SK-N-SH treated with all-trans-retinoic acid at 6 μM for 48 hours (cell line): ENCODE data around the gene SERHL2.

Experiments used
- ATAC-seq: fragments of 200-7000 bp; cut with Tn5 transposase; 3 replicates; pipeline ENCODE4 v1.9.1; 2020; ENCODE audit warnings: mild to moderate bottlenecking, moderate library complexity
- ARNTL ChIP-seq: fragments of 450-650 bp; formaldehyde crosslinking; IDR thresholded peaks from 2 replicates; pipeline ENCODE4 v1.5.0; 2020; ENCODE audit warnings: low read depth, mild to moderate bottlenecking, moderate library complexity, borderline replicate concordance
- BACH2 ChIP-seq: fragments of 250-450 bp; sonication (Bioruptor Pico); IDR thresholded peaks from 2 replicates; pipeline ENCODE4 v1.9.0; 2021; ENCODE audit warnings: mild to moderate bottlenecking, borderline replicate concordance
- CREB5 ChIP-seq: fragments of 250-450 bp; sonication (Bioruptor Pico); IDR thresholded peaks from 2 replicates; pipeline ENCODE4 v1.5.1; 2020; ENCODE audit warnings: low read depth, mild to moderate bottlenecking, moderate library complexity
- CSDC2 ChIP-seq: fragments of 250-450 bp; sonication (Bioruptor Pico); IDR thresholded peaks from 2 replicates; pipeline ENCODE4 v1.5.0; 2020; ENCODE audit warnings: mild to moderate bottlenecking, moderate library complexity
- CSRNP3 ChIP-seq: fragments of 250-450 bp; sonication (Bioruptor Pico); IDR thresholded peaks from 2 replicates; pipeline ENCODE4 v1.5.1; 2021; ENCODE audit warnings: mild to moderate bottlenecking, moderate library complexity
- GLIS3 ChIP-seq: fragments of 250-450 bp; sonication (Bioruptor Pico); IDR thresholded peaks from 2 replicates; pipeline ENCODE4 v1.5.0; 2020; ENCODE audit warnings: mild to moderate bottlenecking, moderate library complexity
- ISL1 ChIP-seq: fragments of 250-450 bp; sonication (Bioruptor Pico); IDR thresholded peaks from 2 replicates; pipeline ENCODE4 v2.1.2; 2022; ENCODE audit warnings: mild to moderate bottlenecking, moderate library complexity
- PATZ1 ChIP-seq: fragments of 250-450 bp; sonication (Bioruptor Pico); IDR thresholded peaks from 2 replicates; pipeline ENCODE4 v1.8.0; 2020; ENCODE audit warnings: mild to moderate bottlenecking, moderate library complexity, borderline replicate concordance
- POU6F1 ChIP-seq: fragments of 250-450 bp; sonication (Bioruptor Pico); IDR thresholded peaks from 2 replicates; pipeline ENCODE4 v1.8.0; 2021; ENCODE audit warnings: low read depth, mild to moderate bottlenecking, moderate library complexity, borderline replicate concordance
- PPARA ChIP-seq: fragments of 250-450 bp; sonication (Bioruptor Pico); IDR thresholded peaks from 2 replicates; pipeline ENCODE4 v1.5.0; 2020; ENCODE audit warnings: mild to moderate bottlenecking, borderline replicate concordance
- RARB ChIP-seq: fragments of 250-450 bp; sonication (Bioruptor Pico); IDR thresholded peaks from 2 replicates; pipeline ENCODE4 v1.8.0; 2021; ENCODE audit warnings: mild to moderate bottlenecking, moderate library complexity
- SNAI2 ChIP-seq: fragments of 250-450 bp; sonication (Bioruptor Pico); IDR thresholded peaks from 2 replicates; pipeline ENCODE4 v1.5.0; 2020; ENCODE audit warnings: mild to moderate bottlenecking, moderate library complexity
- TOX ChIP-seq: fragments of 250-450 bp; sonication (Bioruptor Pico); IDR thresholded peaks from 2 replicates; pipeline ENCODE4 v1.8.0; 2021; ENCODE audit warnings: mild to moderate bottlenecking, moderate library complexity, borderline replicate concordance
- TSHZ2 ChIP-seq: fragments of 250-450 bp; sonication (Bioruptor Pico); IDR thresholded peaks from 2 replicates; pipeline ENCODE4 v1.5.0; 2020; ENCODE audit warnings: mild to moderate bottlenecking, moderate library complexity
- ZC3H10 ChIP-seq: fragments of 250-450 bp; sonication (Bioruptor Pico); IDR thresholded peaks from 2 replicates; pipeline ENCODE4 v1.5.1; 2021; ENCODE audit warnings: mild to moderate bottlenecking, moderate library complexity
- ZFP3 ChIP-seq: fragments of 250-450 bp; sonication (Bioruptor Pico); IDR thresholded peaks from 2 replicates; pipeline ENCODE4 v1.5.0; 2020; ENCODE audit warnings: mild to moderate bottlenecking, moderate library complexity
- ZFP30 ChIP-seq: fragments of 450-650 bp; formaldehyde crosslinking; IDR thresholded peaks from 2 replicates; pipeline ENCODE4 v1.5.0; 2022; ENCODE audit warnings: mild to moderate bottlenecking, moderate library complexity
- ZNF565 ChIP-seq: fragments of 450-650 bp; formaldehyde crosslinking; conservative IDR thresholded peaks from 2 replicates; pipeline ENCODE4 v1.5.0; 2020; ENCODE audit warnings: low read depth, mild to moderate bottlenecking, moderate library complexity
- ZNF70 ChIP-seq: fragments of 450-650 bp; formaldehyde crosslinking; IDR thresholded peaks from 2 replicates; pipeline ENCODE4 v1.5.0; 2020; ENCODE audit warnings: mild to moderate bottlenecking, moderate library complexity

Gene SERHL2

GRCh38 chr22:42596863-42597530 lies 43.2 kb downstream of the SERHL2 start:
- ATAC-seq: no peak
- TF ChIP-seq ZC3H10 (no peak), ZFP3 (CRISPR knock-in tag) (no peak), PPARA (CRISPR knock-in tag) (no peak), CREB5 (CRISPR knock-in tag) (no peak), PATZ1 (no peak), RARB (CRISPR knock-in tag) (no peak), TOX (CRISPR knock-in tag) (no peak), GLIS3 (CRISPR knock-in tag) (no peak), ZNF70 (CRISPR knock-in tag) (no peak), ZNF565 (CRISPR knock-in tag) (no peak), ZFP30 (CRISPR knock-in tag) (no peak), ISL1 (no peak; the same call in 1 of the 2 replicates), SNAI2 (CRISPR knock-in tag) (no peak), TSHZ2 (CRISPR knock-in tag) (no peak), CSDC2 (no peak), ARNTL (CRISPR knock-in tag) (no peak), POU6F1 (CRISPR knock-in tag) (no peak), CSRNP3 (no peak)

GRCh38 chr22:42601879-42602465 lies 48.2 kb downstream of the SERHL2 start:
- no peak for ATAC-seq
- TF ChIP-seq BACH2 (CRISPR knock-in tag): no peak
- no peak for TF ChIP-seq TOX (CRISPR knock-in tag)
- no peak for TF ChIP-seq POU6F1 (CRISPR knock-in tag)
- TF ChIP-seq SNAI2 (CRISPR knock-in tag): no peak
- no peak for TF ChIP-seq ZFP3 (CRISPR knock-in tag)
